Measurements from ENCODE around the gene RYR2. TPM values are rescaled to one million over a fixed set of nuclear protein-coding genes. Genes with fewer than 3 reads are reported as not detected.

The RYR2 gene
- polyA plus RNA-seq, 1 experiment: not detected

DNA sequence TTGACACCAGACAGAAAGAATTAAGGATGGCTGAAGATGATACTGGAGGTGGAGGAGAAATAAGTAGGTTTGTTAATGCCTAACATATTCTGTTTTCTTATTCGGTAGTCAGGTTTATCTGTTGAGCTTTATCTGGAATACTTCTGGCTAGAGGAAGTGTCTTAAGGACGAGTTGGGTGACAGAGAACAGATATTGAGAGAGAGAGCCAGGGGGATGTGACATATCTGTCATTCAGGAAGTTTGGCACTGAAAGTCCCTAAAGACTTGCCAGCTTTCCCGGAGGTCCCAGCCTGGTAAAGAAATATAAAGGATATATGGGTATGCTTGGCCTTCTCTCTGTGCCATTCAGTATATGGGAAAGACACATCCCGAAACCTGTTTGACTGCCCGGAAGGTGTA, 568.2 kb downstream of the RYR2 start:
- H3K27me3 ChIP-seq (ENCODE audit: control insufficient read depth, insufficient read depth, low read length): no peaks in the 10 kb centered on the region
- no peaks in the 10 kb centered on the region for H3K36me3 ChIP-seq (ENCODE audit: control insufficient read depth, insufficient read depth, low read length)
- no peak overlapping the region for H3K4me3 ChIP-seq (ENCODE audit: low read depth, low read length)
- POLR2A ChIA-PET: no interaction called here
- TF ChIP-seq CTCF (IDR thresholded peaks at IDR 0.05; ENCODE audit: insufficient read depth, low read depth, low read length): no peak
- CTCF ChIA-PET: no interaction called here
- DNase-seq (ENCODE audit: low read depth): no peak

GRCh38 chr1:237613984-237614383, 572.0 kb downstream of the RYR2 start:
- ChIA-PET CTCF (no interaction called here), POLR2A (no interaction called here)
- Histone ChIP-seq H3K36me3 (ENCODE audit: control insufficient read depth, insufficient read depth, low read length) (no peaks in the 10 kb centered on the region), H3K4me3 (ENCODE audit: low read depth, low read length) (no peak overlapping the region), H3K27me3 (ENCODE audit: control insufficient read depth, insufficient read depth, low read length) (no peaks in the 10 kb centered on the region)
- TF ChIP-seq CTCF (IDR thresholded peaks at IDR 0.05; ENCODE audit: insufficient read depth, low read depth, low read length): no peak
- DNase-seq (ENCODE audit: low read depth): no peak

GRCh38 chr1:237619553-237619952, 577.6 kb downstream of the RYR2 start:
- ChIA-PET POLR2A (no interaction called here), CTCF (no interaction called here)
- Histone ChIP-seq H3K36me3 (ENCODE audit: control insufficient read depth, insufficient read depth, low read length) (no peaks in the 10 kb centered on the region), H3K27me3 (ENCODE audit: control insufficient read depth, insufficient read depth, low read length) (no peaks in the 10 kb centered on the region), H3K4me3 (ENCODE audit: low read depth, low read length) (no peak overlapping the region)
- TF ChIP-seq CTCF (IDR thresholded peaks at IDR 0.05; ENCODE audit: insufficient read depth, low read depth, low read length): no peak
- DNase-seq (ENCODE audit: low read depth): no peak

DNA sequence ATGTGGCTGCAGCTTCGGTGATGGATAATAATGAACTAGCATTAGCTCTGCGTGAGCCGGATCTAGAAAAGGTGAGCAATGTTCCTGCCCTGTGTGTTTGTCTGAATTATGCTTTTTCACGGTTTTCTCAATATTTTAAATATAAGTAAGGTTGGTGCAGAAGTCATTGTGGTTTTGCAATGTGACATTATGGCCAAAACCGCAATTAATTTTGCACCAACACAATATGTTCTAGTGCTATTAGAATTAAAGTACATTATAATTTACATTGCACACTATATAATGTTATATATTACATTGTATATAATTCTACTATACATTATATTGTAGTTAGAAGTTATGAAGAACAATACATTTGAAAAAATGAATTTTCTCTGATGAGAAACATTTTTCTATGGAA, 592.9 kb downstream of the RYR2 start:
- no peak for DNase-seq (ENCODE audit: low read depth)
- CTCF ChIA-PET: no interaction called here
- no peak for TF ChIP-seq CTCF (IDR thresholded peaks at IDR 0.05; ENCODE audit: insufficient read depth, low read depth, low read length)

DNA sequence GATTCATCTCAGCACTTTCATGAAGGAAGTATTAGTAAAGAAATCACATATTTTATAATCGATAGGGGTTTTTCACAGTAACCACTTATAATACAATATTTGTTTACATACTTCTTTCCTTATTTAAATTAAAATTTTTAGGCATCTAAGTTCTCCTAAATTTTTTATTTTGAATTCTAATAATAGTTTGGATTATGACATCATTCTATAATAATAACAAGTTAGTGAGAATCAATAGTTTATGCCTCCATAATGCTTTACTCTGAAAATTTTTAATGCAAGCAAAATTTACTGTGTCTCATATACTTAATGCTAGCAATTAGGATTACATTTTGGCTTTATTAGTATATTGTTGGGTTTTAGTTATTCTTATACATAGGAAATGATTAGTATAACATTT, 596.6 kb downstream of the RYR2 start:
- no peaks in the 10 kb centered on the region for H3K36me3 ChIP-seq (ENCODE audit: control insufficient read depth, insufficient read depth, low read length)
- CTCF ChIA-PET: no interaction called here
- no peak overlapping the region for H3K4me3 ChIP-seq (ENCODE audit: low read depth, low read length)
- POLR2A ChIA-PET: no interaction called here
- no peak for DNase-seq (ENCODE audit: low read depth)
- no peaks in the 10 kb centered on the region for H3K27me3 ChIP-seq (ENCODE audit: control insufficient read depth, insufficient read depth, low read length)
- TF ChIP-seq CTCF (IDR thresholded peaks at IDR 0.05; ENCODE audit: insufficient read depth, low read depth, low read length): no peak

More for the DNA sequence above, 592.9 kb downstream of the RYR2 start:
- no peak overlapping the region for H3K4me3 ChIP-seq (ENCODE audit: low read depth, low read length)
- H3K36me3 ChIP-seq (ENCODE audit: control insufficient read depth, insufficient read depth, low read length): no peaks in the 10 kb centered on the region
- H3K27me3 ChIP-seq (ENCODE audit: control insufficient read depth, insufficient read depth, low read length): no peaks in the 10 kb centered on the region
- POLR2A ChIA-PET: no interaction called here

Data from BJ (cell line).